GM19099 (cell line): ENCODE results near the gene PABPC3.

Experiments
- POLR2A ChIP-seq: IDR thresholded peaks from 3 replicates; pipeline ENCODE4 v1.6.1; 2011; ENCODE audit warnings: low read depth; ENCODE audit not compliant: insufficient read length; ENCODE audit errors: extremely low read depth

Gene PABPC3

GRCh38 chr13:25095851-25096453 lies at the start of gene PABPC3:
TSS of gene PABPC3 (plus strand) at chr13:25096136. CDS start at chr13:25096199, 63 bp downstream.
- no peak for TF ChIP-seq POLR2A

- no peak for TF ChIP-seq POLR2A
These were observed 49.5 kb upstream of the PABPC3 start for GRCh38 chr13:25046274-25046984.

GRCh38 chr13:25046985-25047511 lies 48.9 kb upstream of the PABPC3 start:
- no peak for TF ChIP-seq POLR2A

DNA sequence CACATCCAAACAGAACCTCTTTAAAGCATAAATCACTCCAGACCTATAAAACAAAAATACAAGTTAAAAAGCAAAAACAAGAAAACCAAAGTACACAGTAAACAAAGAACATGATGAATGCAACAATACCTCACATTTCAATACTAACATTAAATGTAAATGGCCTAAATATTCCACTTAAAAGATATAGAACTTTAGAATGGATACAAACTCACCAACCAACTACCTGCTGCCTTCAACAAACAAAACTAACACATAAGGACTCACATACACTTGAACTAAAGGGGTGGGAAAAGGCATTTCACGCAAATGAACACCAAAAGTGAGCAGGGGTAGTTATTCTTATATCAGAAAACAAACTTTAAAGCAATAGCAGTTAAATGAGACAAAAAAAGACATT lies 44.9 kb upstream of the PABPC3 start:
- TF ChIP-seq POLR2A = no peak

GRCh38 chr13:25059166-25059565 lies 36.8 kb upstream of the PABPC3 start:
- no peak for TF ChIP-seq POLR2A

GRCh38 chr13:25059958-25060357 lies 36.0 kb upstream of the PABPC3 start:
- TF ChIP-seq POLR2A = no peak

GRCh38 chr13:25062479-25062878 lies 33.5 kb upstream of the PABPC3 start:
- no peak for TF ChIP-seq POLR2A

DNA sequence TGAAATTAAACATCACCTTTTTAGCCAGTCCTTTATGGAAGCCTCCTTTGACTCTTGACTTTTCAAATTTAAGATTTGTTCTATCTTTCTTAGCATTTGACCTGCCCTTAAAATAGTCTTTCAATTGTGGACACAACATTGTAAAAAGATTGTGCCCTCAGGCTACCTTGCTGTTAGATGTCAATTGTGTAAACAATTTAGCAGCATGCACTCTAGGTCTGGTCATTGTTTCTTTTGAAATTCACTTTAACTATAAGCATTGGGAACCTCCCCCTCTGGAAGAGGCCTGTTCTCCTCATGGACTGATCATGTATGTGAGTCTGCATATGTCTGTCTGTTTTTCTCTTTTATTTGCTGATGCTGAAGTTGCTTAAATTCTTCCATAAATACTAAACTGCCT lies 31.5 kb upstream of the PABPC3 start:
- TF ChIP-seq POLR2A = no peak

- TF ChIP-seq POLR2A = no peak
These were observed 29.8 kb upstream of the PABPC3 start for GRCh38 chr13:25065974-25066770.

GRCh38 chr13:25067064-25067463 lies 28.9 kb upstream of the PABPC3 start:
- TF ChIP-seq POLR2A = no peak

DNA sequence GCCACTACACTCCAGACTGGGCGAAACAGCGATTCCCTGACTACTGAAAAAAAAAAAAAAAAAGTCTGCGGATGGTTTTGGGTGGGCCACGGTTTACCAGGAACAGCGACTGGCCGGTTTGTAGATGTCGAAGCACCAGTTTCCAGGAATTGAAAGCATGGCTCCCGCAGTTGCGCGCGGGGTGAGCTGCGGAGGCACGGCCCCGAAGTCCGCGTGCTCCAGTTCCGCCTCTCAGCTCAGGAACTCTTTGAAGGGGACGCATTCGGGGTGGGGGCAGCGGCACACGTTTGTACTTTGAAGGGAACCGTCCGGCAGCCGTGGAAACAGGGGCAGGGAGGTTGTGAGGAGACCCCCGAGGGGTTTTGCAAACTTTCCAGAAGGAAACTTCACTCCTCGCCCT lies 27.1 kb upstream of the PABPC3 start:
- TF ChIP-seq POLR2A = no peak

GRCh38 chr13:25069236-25069635 lies 26.7 kb upstream of the PABPC3 start:
- no peak for TF ChIP-seq POLR2A

DNA sequence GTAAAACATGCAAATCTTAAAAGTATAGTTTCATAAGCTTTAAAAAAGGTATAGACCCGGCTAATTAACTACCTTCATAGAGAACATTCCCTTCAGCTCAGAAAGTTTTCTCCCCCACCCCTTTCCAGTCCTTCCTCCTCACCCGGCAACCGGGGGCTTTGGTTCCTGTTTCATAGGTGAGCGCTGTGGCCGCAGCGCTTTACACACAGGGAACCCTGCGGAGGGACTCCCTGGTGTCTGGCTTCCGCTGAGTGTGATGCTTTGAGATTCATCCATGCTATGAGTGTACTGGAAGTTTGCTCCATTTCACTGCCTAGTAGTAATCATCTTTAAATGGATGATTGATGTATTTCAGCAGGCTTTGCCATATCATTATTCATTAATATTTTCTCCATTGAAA lies 26.0 kb upstream of the PABPC3 start:
- TF ChIP-seq POLR2A = no peak

DNA sequence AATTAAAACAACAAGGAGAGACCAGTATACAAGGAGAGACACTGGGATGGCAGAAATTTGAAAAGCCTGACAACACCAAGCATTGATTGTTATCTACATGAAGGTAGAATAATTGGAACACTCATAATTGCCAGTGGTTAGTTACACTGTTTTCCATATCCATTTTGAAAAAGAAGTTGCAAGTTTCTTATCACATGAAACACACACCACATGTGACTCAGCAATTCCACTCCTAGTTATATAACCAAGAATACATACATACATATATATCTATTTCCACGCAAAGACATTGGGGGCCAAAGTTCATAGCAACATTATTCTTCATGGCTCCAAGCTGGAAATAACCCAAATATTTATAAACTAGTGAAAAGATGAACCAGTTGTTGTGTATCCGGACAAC lies 15.2 kb upstream of the PABPC3 start:
- no peak for TF ChIP-seq POLR2A

GRCh38 chr13:25084096-25084495 lies 11.8 kb upstream of the PABPC3 start:
- no peak for TF ChIP-seq POLR2A
